ENCODE data around the gene ZNF182.
"Not testable (repeated sequence)": the region's sequence is repeated elsewhere in the genome, so short reads cannot be mapped to it uniquely, and the experiment has no call there.

ZNF182 gene

DNA sequence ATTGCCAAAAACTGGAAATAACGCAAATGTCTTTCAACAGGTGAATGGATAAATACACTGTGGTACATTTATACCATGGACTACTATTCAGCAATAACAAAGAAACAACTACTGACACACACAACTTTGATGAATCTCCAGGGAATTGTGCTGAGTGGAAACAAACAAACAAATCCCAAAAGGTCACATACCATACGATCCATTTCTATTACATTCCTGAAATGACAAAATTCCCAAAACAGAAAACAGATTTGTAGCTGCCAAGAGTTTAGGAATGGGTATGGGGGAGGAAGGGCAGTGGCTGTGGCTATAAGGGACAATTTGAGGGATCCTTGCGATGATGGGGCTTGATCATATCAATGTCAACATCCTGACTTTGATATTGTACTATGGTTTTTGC is 2.5 kb downstream of the ZNF182 start:
- no peak for DNase-seq (ENCODE audit: low spot score)

DNA sequence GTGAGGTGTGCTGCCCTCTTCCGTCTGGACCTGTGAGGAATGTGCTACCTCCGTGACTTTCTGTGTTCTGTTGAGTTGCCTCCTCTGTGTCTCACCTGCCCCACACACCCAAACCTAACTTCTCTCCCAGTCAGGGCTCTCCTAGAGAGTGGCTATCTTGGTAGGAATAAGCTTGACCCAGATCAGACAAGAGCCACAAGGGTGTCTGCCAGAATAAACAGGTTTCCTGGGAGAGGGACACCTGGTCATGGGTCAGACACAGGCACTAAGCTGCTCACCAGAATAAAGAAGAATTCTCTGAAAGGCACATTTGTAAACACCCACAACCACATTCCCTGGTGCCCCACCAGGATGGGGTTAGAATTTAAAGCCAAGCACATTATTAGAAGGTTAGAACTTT is 11.1 kb downstream of the ZNF182 start:
- no peak for DNase-seq (ENCODE audit: low spot score)

DNA sequence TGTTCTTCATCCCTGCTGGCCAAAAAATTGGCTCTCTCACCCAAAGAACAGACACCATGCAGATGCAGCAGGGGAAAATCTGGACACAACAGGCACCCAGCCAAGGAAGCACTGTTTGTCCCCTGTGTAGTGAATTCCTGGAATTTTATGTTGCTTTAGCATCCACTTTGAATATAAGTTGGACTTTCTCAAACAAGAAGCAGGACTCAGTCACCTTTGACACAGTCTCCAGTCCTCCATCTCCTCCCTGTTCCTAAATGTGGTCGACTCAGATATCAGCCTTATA is 11.8 kb downstream of the ZNF182 start:
- DNase-seq (ENCODE audit: low spot score), result no peak

DNA sequence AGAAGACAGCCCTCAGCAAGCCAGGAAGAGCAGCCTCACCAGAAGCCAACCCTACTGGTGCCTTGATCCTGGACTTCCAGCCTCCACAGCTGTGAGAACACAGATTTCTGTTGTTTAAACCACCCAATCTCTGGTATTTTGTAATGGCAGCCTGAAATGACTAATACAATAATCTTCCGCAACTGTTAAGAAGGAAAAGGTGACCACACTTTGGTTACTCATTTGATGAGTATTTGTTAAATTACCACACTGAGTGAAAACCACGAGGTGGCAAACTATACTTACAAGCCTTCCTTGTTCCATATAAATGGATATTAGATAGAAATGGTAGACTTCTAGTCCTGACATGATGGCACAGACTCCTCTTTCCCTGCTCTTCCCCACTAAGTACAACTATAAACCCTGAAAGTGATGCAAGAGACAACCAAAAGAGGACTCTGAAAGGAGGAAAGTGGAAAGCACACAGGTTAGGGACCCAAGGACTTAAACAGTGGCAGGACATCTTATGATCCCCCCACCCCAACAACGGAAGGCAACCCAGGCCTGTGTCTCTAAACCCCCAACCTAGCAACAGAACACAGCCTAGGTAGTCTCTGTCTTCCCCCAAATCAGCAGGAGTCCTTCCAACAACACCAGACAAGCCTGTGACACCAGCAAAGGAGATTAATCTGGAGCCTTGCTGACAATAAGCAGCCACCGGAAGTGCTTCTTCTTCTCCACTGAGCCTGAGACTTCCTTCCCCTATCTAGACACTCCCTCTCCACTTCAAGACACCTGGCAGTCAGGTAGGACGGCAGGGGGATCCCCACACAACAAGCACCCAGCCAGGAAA is 12.3 kb downstream of the ZNF182 start:
- DNase-seq (ENCODE audit: low spot score), result no peak

DNA sequence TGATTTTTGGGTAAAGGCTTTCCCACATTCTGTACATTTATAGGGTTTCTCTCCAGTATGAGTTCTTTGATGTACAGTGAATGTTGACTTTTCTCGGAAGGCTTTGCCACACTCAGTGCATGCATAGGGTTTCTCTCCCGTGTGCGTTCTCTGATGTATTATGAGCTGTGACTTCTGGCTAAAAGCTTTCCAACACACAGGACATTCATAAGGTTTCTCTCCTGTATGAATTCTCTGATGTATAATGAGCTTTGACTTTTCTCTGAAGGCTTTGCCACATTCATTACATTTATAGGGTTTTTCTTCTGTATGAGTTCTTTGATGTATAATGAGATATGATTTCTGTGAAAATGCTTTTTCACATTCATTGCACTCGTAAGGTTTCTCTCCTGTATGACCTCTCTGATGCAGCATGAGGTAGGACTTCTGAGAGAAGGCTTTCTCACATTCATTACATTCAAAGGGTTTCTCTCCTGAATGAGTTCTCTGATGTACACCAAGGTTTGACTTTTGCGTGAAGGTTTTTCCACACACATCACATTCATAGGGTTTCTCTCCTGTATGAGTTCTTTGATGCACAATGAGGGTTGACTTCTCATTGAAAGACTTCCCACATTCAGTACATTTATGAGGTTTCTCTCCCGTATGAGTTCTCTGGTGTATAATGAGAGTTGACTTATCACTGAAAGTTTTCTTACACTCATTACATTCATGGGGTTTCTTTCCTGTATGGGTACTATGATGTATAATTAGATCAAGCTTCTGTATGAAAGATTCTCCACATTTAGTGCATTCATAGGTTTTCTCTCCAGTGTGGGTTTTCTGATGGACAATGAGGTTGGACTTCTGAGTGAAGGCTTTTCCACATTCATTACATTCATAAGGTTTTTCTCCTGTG is 27.3 kb downstream of the ZNF182 start:
- DNase-seq (ENCODE audit: low spot score), result no peak

DNA sequence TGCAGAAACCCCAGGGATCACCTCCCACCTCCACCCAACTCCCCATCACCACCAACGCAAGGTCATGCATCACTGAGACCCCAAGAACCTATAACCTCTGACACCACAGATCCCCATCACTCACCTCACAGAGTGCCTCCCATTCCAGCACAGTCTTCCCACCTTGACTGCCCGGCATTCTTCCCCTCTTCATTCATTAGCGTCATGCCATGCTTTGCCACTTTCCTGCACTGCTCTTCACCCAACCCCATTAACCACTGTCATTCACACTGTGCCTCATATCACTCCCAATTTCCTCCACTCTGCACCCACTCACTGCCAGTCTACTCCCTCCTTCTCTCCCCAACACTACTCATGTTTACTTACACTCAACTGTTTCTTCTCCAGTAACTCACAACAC is 30.6 kb downstream of the ZNF182 start:
- DNase-seq (ENCODE audit: low spot score), result no peak

DNA sequence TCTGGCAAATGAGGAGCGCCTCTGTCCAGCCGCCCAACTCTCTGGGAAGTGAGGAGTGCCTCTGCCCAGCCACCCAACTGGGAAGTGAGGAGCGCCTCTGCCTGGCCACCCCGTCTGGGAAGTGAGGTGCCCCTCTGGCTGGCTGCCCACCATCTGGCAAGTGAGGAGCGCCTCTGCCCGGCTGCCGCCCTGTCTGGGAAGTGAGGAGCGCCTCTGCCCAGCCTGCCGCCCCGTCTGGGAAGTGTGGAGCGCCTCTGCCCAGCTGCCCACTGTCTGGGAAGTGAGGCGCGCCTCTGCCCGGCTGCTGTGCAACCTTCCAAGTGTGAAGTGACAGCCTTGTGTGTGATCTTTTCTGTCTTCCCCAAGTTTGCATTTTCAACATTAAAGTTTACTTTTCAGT is 38.3 kb downstream of the ZNF182 start:
- DNase-seq (ENCODE audit: low spot score), result not testable (repeated sequence)

DNA sequence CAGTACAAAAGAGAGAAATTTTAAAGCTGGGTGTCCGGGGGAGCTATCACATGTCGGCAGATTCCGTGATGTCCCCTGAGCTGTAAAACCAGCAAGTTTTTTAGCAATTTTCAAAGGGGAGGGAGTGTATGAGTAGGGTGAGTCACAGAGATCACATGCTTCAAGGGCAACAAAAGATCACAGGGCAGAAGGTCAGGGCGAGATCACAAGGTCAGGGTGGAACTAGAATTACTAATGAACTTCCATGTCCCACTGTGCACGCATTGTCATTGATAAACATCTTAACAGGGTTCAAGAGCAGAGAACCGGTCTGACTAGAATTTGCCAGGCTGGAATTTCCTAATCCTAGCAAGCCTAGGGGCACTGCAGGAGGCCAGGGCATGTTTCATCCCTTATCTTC is 42.0 kb downstream of the ZNF182 start:
- not testable (repeated sequence) for DNase-seq (ENCODE audit: low spot score)

DNA sequence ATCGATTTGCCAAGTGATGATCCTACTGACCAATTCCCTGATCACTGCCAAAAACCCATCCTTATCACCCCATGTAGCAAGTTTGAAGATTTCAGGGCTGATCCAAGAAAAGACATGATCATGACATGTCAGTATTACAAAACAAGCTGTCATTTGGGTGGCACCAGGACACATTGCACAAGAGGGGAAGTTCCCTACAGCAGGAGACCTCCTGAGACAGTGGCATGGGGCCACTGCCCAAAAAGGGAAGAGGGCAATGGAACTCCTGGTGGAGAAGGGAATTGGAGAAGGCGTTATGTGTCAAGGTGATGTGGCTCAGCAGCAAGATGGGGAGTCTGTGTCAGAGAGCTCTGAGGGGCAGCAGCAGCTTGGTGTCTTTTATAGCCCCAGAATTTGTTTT is 43.4 kb downstream of the ZNF182 start:
- DNase-seq (ENCODE audit: low spot score), result no peak

DNA sequence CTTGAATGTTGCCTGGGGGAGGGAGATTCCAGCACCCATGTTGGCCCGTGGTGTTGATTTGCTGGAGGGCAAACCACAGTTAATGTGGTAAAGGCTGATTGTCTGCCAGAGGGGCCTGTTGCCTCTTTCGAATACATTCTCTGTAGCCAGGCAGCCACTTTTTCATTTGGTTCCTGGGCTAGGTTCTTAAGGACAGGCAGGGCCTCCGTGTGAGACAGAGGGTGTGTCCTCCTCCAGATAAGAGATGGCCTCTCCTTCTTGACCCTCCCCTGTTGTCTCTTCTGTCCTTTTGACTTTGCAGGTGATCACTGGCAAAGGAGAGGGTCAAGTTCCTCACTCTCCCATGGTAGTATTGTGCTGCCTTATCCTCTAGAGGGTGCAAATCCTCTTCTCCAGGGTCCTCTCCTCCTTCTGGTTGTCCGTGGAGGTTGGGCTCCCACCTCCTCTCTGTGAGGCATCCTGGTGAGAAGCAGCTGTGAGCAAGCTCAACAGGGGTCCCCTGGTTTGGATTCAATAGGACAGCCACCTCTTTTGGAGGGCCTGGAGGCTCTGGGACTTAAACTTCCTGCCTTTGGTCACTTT is 44.9 kb downstream of the ZNF182 start:
- no peak for DNase-seq (ENCODE audit: low spot score)

DNA sequence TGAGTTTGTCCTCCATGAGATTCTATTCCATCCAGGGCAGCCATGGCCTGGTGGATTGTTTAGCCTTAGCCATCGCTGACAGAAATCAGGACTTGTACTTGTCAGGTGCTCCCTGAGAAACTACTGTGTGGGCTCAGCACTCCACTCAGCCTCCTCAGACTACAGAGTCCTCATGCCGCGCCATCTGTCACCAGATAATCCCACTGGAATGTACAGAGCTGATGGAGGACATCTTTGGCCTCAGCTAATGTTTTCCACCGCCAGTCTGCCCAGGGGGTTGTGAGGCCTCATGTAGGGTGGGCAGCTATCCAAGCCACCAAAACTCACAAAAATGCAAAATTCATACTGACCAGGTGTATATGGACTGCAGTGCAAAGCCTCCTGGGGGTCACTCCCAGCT is 45.6 kb downstream of the ZNF182 start:
- not testable (repeated sequence) for DNase-seq (ENCODE audit: low spot score)

DNA sequence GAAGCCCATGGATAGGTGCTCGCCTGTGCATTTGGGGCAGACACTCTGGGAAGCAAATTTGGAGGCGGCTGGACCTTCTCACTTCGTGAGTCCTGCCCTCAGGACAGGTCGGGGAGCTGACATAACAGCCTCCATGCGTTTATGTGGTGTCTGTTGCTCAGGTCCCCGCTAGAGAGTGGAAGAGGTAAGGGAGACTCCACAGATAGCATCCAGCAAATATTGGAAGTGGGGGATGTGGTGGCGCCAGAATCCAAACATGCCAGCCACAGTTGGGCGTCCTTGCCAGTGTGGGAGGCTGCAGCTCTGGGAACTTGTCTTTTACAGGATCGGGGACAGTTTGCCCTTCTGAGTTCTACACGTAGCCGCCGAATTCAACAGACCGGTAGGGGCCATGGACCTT is 47.8 kb downstream of the ZNF182 start:
- no peak for DNase-seq (ENCODE audit: low spot score)

DNA sequence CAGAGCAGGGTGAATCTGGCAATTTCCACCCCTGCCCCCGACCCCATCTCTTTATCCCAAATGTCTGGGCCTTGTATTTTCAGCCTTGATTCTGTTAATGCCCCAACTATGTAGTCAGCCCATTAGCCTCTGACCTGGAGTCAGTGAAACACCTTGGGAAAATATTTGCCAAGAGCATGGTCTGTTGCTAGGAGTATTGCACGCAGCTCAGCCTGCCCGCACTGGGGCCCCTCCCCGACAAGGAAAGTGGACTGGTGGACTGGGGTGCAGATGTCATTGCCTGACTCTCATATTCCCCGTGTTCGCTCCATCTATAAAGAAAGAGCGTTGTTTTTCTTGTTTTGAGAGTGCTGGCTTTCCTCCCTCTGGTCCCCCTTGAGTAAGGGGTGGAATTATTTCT is 48.5 kb downstream of the ZNF182 start:
- DNase-seq (ENCODE audit: low spot score), result not testable (repeated sequence)

DNA sequence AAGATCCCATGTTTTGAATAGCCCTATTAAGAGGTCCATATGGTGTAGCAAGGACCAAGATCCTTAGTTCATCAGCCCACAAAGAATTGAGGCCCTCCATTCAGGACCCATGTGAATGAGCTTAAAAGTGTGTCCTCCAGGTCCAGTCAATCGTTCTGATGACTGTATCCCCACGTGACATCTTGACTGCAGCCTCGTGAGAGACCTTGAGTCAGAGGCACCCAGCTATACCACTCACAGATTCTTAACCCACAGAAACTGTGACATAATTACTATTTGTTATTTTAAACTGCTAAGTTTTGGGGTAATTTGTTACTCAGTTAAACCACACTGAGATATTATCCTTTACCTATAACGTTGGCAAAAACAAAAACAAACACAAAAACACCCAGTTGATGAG is 62.4 kb downstream of the ZNF182 start:
- DNase-seq (ENCODE audit: low spot score), result no peak

DNA sequence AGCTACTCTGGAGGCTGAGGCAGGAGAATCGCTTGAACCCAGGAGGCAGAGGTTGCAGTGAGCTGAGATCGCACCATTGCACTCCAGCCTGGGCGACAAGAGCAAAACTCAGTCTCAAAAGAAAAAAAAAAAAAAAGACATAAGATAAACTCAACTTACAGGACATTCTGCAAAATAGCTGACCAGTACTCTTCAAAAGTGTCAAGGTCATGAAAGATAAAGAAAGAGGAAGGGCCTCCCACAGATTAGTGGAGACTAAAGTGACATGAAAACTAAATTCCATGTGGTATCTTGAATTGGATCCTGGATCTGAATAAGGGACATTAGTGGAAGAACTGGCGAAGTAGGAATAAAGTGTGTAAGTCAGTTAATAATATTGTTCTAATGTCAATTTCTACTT is 63.3 kb downstream of the ZNF182 start:
- no peak for DNase-seq (ENCODE audit: low spot score)

DNA sequence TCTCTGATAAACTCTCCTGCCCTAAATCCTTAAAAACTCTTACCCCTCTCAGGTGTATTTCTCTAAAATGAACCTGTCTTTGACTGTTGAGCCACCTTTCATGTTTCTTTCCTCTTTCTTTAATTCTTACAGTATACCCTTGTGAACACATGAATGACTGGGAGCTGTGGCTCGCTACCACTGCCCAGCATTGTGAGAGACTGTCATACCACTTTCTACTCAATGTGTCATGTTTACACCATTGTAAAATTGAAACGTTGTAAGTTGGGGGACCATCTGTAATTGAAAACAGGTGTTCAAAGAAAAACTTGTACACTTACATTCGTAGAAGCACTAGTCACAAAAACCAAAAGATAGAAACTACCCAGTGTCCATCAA is 66.9 kb downstream of the ZNF182 start:
- DNase-seq (ENCODE audit: low spot score), result no peak

DNA sequence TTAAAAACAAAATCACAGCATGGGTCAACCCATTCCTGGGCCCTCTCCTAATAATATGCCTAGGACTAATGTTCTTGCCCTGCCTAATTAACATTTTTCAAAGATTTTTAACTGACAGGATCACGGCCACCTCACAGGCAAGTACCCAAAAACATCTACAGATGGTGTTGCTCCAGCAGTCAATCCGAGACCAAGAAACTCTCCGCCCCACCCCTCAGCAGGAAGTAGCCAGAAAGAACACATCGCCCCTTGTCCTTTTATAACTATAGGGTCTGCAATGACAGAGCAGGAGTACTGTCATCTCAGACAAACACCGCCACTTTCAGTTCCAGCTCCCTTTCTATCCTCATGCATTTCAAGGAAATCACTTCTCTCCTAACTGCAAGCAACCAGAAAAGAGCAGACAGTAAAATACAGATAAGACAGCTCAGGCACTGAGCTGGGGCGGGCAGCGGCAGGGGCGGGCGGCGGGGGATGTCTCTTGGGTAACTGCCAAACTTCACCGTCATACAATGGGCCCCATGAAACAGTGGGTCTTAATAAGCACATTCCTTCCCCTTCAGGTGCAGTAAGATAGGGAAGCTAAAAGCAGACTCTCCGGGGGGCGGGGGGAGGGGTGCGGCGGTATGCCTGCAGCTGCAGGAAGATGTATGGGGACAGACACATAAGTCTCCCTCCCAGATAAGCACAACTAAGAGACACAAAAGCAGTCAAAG is 67.4 kb downstream of the ZNF182 start:
- DNase-seq (ENCODE audit: low spot score), result no peak

DNA sequence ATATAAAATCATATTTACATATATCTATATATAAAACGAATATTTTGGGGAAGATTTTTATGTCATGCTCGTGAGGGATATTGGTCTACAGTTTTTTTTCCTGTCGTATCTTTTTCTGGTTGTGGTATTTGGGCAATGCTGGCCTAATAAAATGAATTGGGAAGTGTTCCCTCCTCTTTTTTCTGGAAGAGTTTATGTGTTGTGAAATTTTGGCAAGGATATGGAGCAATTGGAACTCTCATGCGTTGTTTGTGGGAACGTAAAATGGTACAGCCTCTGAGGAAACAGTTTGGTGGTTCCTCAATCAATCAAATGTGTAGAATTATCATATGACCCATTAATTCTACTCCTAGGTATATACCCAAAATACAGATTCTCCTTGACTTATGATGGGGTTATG is 69.8 kb downstream of the ZNF182 start:
- DNase-seq (ENCODE audit: low spot score), result no peak

DNA sequence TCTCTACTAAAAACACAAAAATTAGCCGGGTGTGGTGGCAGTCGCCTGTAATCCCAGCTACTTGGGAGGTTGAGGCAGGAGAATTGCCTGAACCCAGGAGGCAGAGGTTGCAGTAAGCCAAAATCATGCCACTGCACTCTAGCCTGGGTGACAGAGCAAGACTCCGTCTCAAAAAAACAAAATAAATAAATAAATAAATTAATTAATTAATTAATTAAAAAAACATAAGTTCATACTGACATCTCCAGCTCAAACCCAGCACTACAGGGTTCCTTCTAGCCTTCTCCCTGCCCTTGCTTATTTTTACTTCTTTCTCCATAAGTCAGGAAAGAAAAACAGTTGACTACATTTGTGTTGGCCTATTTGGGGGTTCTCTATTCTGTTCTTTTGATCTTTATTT is 71.8 kb downstream of the ZNF182 start:
- not testable (repeated sequence) for DNase-seq (ENCODE audit: low spot score)

DNA sequence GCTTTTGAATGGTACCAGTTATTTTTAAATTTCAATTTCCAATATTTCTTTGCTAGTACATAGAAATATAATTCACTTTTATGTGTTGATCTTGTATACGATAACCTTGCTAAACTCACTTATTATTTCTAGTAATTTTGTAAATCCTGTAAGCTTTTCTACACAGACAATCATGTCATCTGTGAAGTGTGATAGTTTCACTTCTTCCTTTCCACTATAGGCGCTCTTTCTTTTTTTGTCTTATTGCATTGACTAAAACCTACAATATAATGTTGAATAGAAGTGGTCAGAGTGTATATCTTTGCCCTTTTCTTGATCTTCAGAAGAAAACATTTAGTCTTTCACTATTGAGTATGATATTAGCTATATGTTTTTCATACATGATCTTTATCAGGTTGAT is 76.6 kb downstream of the ZNF182 start:
- DNase-seq (ENCODE audit: low spot score), result no peak

Measured in ecto neural progenitor cell (in vitro differentiated cells).